ENCODE measurements around the gene EIF3A. TPM values are rescaled to one million over a fixed set of nuclear protein-coding genes. Genes with fewer than 3 reads are reported as not detected.

EIF3A gene
- total RNA-seq, 2 experiments from 2014 or later = 127 to 131 TPM

DNA sequence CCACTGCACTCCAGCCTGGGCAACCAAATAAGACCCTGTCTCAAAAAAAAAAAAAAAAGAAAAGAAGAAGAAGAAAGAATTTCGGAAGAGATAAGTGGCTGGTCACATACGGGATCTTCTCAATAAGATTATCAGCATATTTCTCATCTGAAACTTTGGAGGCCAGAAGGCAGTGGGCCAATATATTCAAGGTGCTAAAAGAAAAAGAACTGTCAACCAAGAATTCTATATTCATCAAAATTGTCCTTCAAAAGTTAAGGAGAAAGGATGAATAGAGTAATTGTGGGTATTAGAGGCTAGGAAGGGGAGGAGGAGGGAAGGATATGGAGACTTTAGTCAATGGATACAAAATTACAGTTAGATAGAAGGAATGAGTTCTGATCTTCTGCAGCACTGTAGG is 95.0 kb downstream of the EIF3A start:
- H3K4me1 Mint-ChIP-seq (ENCODE audit: low read depth) = peaks cover 14% of the 10 kb centered on the region
- H3K36me3 Mint-ChIP-seq (ENCODE audit: low read depth) = peaks cover 4% of the 10 kb centered on the region
- ChIA-PET CTCF (no interaction called here), POLR2A (no interaction called here)
- TF ChIP-seq, protein P1, sequence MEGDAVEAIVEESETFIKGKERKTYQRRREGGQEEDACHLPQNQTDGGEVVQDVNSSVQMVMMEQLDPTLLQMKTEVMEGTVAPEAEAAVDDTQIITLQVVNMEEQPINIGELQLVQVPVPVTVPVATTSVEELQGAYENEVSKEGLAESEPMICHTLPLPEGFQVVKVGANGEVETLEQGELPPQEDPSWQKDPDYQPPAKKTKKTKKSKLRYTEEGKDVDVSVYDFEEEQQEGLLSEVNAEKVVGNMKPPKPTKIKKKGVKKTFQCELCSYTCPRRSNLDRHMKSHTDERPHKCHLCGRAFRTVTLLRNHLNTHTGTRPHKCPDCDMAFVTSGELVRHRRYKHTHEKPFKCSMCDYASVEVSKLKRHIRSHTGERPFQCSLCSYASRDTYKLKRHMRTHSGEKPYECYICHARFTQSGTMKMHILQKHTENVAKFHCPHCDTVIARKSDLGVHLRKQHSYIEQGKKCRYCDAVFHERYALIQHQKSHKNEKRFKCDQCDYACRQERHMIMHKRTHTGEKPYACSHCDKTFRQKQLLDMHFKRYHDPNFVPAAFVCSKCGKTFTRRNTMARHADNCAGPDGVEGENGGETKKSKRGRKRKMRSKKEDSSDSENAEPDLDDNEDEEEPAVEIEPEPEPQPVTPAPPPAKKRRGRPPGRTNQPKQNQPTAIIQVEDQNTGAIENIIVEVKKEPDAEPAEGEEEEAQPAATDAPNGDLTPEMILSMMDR (IDR thresholded peaks at IDR 0.05) = no peak
- H3K27me3 Mint-ChIP-seq = peaks cover 3% of the 10 kb centered on the region
- no peak overlapping the region for H3K27ac Mint-ChIP-seq
- H3K9me3 Mint-ChIP-seq = peaks cover 15% of the 10 kb centered on the region
- no peak for ATAC-seq
- intact Hi-C loops (cut with micrococcal nuclease) = no loop called here
- no peak for DNase-seq
- no peak overlapping the region for H3K4me3 Mint-ChIP-seq

Other genes with a start within 250 kb of the EIF3A start
- gene NANOS1, start 51.1 kb downstream of the EIF3A start, total RNA-seq = under 1 TPM in 1 of 2 experiments, not detected in 1; 0.20 TPM
- 10 to 100 TPM; 16.9 to 18.6 TPM for gene DENND10, start 23.3 kb upstream of the EIF3A start, total RNA-seq
- gene SFXN4, start 84.9 kb upstream of the EIF3A start, total RNA-seq = 10 to 100 TPM; 45.9 to 50.3 TPM
- 100 to 1,000 TPM; 198 to 203 TPM for gene PRDX3, start 98.0 kb upstream of the EIF3A start, total RNA-seq
- gene GRK5, start 126.8 kb upstream of the EIF3A start, total RNA-seq = 10 to 100 TPM; 14.8 to 15.6 TPM